GM12878 (cell line): ENCODE data around the gene NFYB. TPM values are rescaled to one million over a fixed set of nuclear protein-coding genes. Genes with fewer than 3 reads are reported as not detected.
"Not testable (repeated sequence)": the region's sequence is repeated elsewhere in the genome, so short reads cannot be mapped to it uniquely, and the experiment has no call there.

Experiments used
- ATAC-seq: fragments of 200-7000 bp; cut with Tn5 transposase; 3 replicates; pipeline ENCODE4 v1.9.1; 2020; ENCODE audit warnings: mild to moderate bottlenecking, moderate library complexity
- BruUV-seq: library from RNA; stranded (reverse); fragments of 400-500 nt; replicated peaks from 2 replicates; lab custom pipeline; 2021; lab: Mats Ljungman, UMichigan
- CTCF ChIA-PET: fragments of 300-600 bp; sonication (Branson Sonifier 250); formaldehyde crosslinking; extraction: SDS; loops from one replicate; lab custom pipeline; 2021; ENCODE audit warnings: inconsistent platforms; lab: Yijun Ruan, JAX
- POLR2A ChIA-PET: fragments of 350-600 bp; formaldehyde crosslinking; extraction: SDS; loops from one replicate; lab custom pipeline; 2021; ENCODE audit warnings: inconsistent platforms; lab: Charles Lee
- RAD21 ChIA-PET: fragments of 300-600 bp; sonication (Branson Sonifier 250); formaldehyde crosslinking; loops from one replicate; lab custom pipeline; 2023; ENCODE audit warnings: antibody characterized with exemption; ENCODE audit not compliant: unreplicated experiment; lab: Charles Lee
- SMC1A ChIA-PET: fragments of 300-600 bp; sonication (Branson Sonifier 250); formaldehyde crosslinking; loops from one replicate; lab custom pipeline; 2023; ENCODE audit not compliant: unreplicated experiment, uncharacterized antibody; lab: Charles Lee
- DNase-seq: peaks from one replicate; pipeline ENCODE4 v3.0.0-alpha.2; 2011; ENCODE audit warnings: low read depth, low spot score
- FAIRE-seq: peaks from 3 replicates; lab custom pipeline; 2011; peaks lifted over from hg19 to GRCh38; lab: Jason Lieb, UNC
- H2AFZ ChIP-seq: 2 replicates; pipeline ENCODE4 v1.6.0; 2011; ENCODE audit warnings: low read depth, low read length, control low read depth; ENCODE audit not compliant: control insufficient read depth
- H3K27ac ChIP-seq: 2 replicates; pipeline ENCODE4 v1.5.1; 2011; ENCODE audit warnings: control low read depth; ENCODE audit not compliant: control insufficient read depth, insufficient read depth
- H3K27me3 ChIP-seq, 2 experiments: replicated peaks in 1 of 2; 2 replicates each; pipeline versions ENCODE4 v1.6.0 to v1.6.1; 2011; ENCODE audit warnings: low read length in 1 of 2; ENCODE audit not compliant: control insufficient read depth in 2 of 2, insufficient read depth in 2 of 2
- H3K36me3 ChIP-seq, 2 experiments: 2 replicates each; pipeline ENCODE4 v1.5.1; 2011; ENCODE audit warnings: low read length in 1 of 2; ENCODE audit not compliant: control insufficient read depth in 2 of 2, insufficient read depth in 2 of 2
- H3K4me1 ChIP-seq: 2 replicates; pipeline ENCODE4 v1.6.1; 2011; ENCODE audit warnings: mild to moderate bottlenecking, low read length, moderate library complexity, mixed read lengths; ENCODE audit not compliant: control insufficient read depth, insufficient read depth
- H3K4me2 ChIP-seq: 2 replicates; pipeline ENCODE4 v1.6.0; 2011; ENCODE audit warnings: control low read depth; ENCODE audit not compliant: control insufficient read depth, insufficient read depth
- H3K4me3 ChIP-seq: fragments of 200-600 bp; sonication (generic); 2 replicates; pipeline ENCODE4 v1.5.1; 2016
- H3K79me2 ChIP-seq: 2 replicates; pipeline ENCODE4 v1.6.0; 2011; ENCODE audit warnings: low read length; ENCODE audit not compliant: control insufficient read depth, insufficient read depth
- H3K9ac ChIP-seq: 2 replicates; pipeline ENCODE4 v1.8.0; 2011; ENCODE audit warnings: low read length, control low read depth, mixed read lengths; ENCODE audit not compliant: control insufficient read depth, insufficient read depth
- H3K9me3 ChIP-seq: replicated peaks from 3 replicates; pipeline ENCODE4 v1.5.1; 2011; ENCODE audit warnings: mild to moderate bottlenecking, low read length; ENCODE audit not compliant: control insufficient read depth, insufficient read depth
- H4K20me1 ChIP-seq: 2 replicates; pipeline ENCODE4 v1.6.0; 2011; ENCODE audit not compliant: control insufficient read depth, insufficient read depth
- FOXM1 ChIP-seq: IDR thresholded peaks from 2 replicates; pipeline ENCODE4 v1.6.1; 2012; ENCODE audit warnings: low read depth, mild to moderate bottlenecking, inconsistent platforms, low read length, moderate library complexity
- IKZF1 ChIP-seq: fragments of 450-650 bp; conservative IDR thresholded peaks from 2 replicates; pipeline ENCODE4 v1.6.1; 2017; ENCODE audit warnings: antibody characterized with exemption, mild to moderate bottlenecking
- RAD21 ChIP-seq: IDR thresholded peaks from 2 replicates; pipeline ENCODE4 v1.6.1; 2011; ENCODE audit warnings: mild to moderate bottlenecking, low read depth, low read length, moderate library complexity; ENCODE audit not compliant: insufficient read depth
- TARDBP ChIP-seq: IDR thresholded peaks from 2 replicates; pipeline ENCODE4 v1.6.1; 2016; ENCODE audit warnings: borderline replicate concordance
- YY1 ChIP-seq: IDR thresholded peaks from 2 replicates; pipeline ENCODE4 v1.6.1; 2011; ENCODE audit warnings: low read depth, mild to moderate bottlenecking, low read length
- ZNF207 ChIP-seq: fragments of 450-650 bp; IDR thresholded peaks from 2 replicates; pipeline ENCODE4 v1.6.1; 2014; ENCODE audit warnings: antibody characterized with exemption, mild to moderate bottlenecking, borderline replicate concordance
- WGBS: methylation state at CpG from one replicate; pipeline ENCODE4 v1.1.6; 2016; ENCODE audit warnings: low lambda C conversion rate; ENCODE audit not compliant: insufficient replicate concordance, insufficient coverage; ENCODE audit errors: missing lambda C conversion rate; 5-methylcytosine and 5-hydroxymethylcytosine counted together
- in situ Hi-C: fragments of 300-500 bp; cut with MboI; formaldehyde crosslinking; loops from 9 replicates; pipeline ENCODE4 v1.14.3; 2018; ENCODE audit warnings: mixed read lengths
- intact Hi-C: fragments of 100-400 bp; cut with micrococcal nuclease; formaldehyde crosslinking; loops from one replicate; pipeline ENCODE4 v1.14.2; 2022; ENCODE audit not compliant: unreplicated experiment
- polyA plus RNA-seq, 11 experiments: library from polyadenylated mRNA; depleted of rRNA in 4 of 11; unstranded in 6 of 11; stranded (reverse) in 5 of 11; fragments of >200 nt; fragmentation: Nextera tagmentation in 4 of 11; fragmentation: Illumina TruSeq in 1 of 11; extraction: Ambion mirVana in 4 of 11; extraction: Trizol in 1 of 11; gene quantifications; 1 replicate in 1 of 11; 2 replicates in 10 of 11; pipeline versions ENCODE4 v1.2.1 to v1.2.3, GENCODE V29; 2011 to 2016; ENCODE audit warnings: inconsistent platforms in 2 of 11, missing spikeins in 2 of 11, low read depth in 1 of 11
- total RNA-seq, 4 experiments: library from RNA; depleted of rRNA in 3 of 4; stranded (reverse); fragments of >200 nt in 3 of 4; fragmentation: Illumina TruSeq in 1 of 4; extraction: Trizol in 1 of 4; gene quantifications; 2 replicates each; pipeline versions ENCODE4 v1.2.1 to v1.2.3, GENCODE V29; 2013 to 2021
- TF ChIP-seq, protein P1 (sequence below): IDR thresholded peaks from 2 replicates; pipeline ENCODE4 v1.6.1; 2011; ENCODE audit warnings: borderline replicate concordance, low read depth, mild to moderate bottlenecking, moderate library complexity, low read length; ENCODE audit not compliant: insufficient read depth, poor library complexity, severe bottlenecking

NFYB gene
- total and polyA plus RNA-seq, 10 of the 15 experiments (the other 5 are each of a cell fraction or from before 2014, with no cell fraction given): 13.8 to 42.3 (median 28.2) TPM

DNA sequence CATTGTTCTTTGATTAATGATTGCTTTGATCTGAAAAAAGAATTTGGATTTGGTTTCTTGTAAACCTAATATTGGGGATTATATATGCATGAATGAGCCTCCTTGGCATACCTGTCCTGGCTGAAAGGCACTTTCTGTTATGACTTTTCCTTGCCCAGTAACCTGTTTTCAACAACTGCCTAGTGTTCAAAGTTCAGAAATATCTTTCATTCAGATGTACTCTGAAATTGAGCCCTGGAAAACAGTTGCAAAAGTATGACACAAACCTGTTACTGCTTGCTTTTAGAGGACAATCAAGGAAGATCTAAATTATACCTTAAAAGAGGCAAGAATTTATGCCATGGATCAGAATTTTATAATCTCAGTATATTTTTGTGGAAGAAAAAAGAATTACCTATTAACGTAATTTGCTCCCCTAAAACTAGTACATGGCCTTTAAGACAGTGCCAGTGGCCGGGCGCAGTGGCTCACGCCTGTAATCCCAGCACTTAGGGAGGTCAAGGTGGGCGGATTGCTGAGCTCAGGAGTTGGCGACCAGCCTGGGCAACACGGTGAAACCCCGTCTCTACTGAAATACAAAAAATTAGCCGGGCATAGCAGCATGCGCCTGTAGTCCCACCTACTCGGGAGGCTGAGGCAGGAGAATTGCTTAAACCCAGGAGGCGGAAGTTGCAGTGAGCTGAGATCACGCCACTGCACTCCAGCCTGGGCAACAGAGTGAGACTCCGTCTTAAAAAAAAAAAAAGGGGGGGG is 23.0 kb downstream of the NFYB start:
- intact Hi-C loops, DNase-seq, H3K4me3 ChIP-seq, H3K36me3 ChIP-seq, BruUV-seq, H2AFZ ChIP-seq, H3K79me2 ChIP-seq, SMC1A ChIA-PET, POLR2A ChIA-PET, H3K4me1 ChIP-seq, H4K20me1 ChIP-seq, RAD21 ChIA-PET, ATAC-seq, H3K9me3 ChIP-seq, H3K9ac ChIP-seq, CTCF ChIA-PET, H3K4me2 ChIP-seq, H3K27me3 ChIP-seq, in situ Hi-C loops, H3K27ac ChIP-seq: not testable (repeated sequence)
- FAIRE-seq: peak; percentile 27
- 96% methylated on average over 13 of the region's 14 CpGs for WGBS

DNA sequence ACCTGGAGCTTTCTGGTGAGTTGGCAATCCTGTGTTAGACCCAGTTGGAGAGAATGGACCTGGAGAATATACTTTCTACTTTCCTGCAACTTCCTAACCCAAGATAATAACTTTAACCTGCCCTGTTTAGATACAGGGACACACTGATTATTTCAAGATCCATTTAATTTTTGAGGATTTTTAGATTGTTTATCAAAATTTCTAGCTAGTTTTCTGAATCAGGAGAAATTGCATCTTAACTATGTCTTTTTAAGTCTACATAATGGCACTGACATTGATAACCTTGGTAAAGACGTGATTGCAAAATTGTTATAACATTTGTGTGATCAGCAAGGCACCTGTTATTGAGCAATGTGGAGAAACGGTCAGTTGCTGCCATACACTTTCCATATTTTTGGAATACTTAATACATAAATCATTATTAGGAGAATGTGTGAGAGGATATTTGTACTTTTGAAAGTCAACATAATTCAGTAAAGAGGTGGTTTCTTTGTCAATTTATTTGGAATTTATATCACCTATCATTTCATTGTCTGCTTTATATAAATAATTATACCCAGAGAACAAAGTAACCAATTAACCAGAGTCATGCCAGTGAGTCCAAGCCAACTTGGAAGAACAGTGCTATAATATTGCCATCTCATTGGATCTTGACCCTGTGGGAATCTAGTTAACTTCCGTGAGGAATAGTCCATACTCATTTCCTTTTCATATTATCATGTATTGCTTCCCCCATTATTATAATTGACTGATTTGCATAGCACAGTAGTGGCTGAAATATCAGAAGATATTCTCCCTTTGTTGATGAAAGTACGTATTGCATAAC is 28.4 kb downstream of the NFYB start:
- no peak overlapping the region for H3K9ac ChIP-seq
- no peaks in the 10 kb centered on the region for H3K27me3 ChIP-seq
- WGBS: 74% methylated on average over 4 of the region's 4 CpGs
- in situ Hi-C loops: loop anchor here (5.0 kb wide), 2 partner anchors 52 to 227 kb away; no protein-coding TSS in a partner anchor
- H3K4me3 ChIP-seq: no peak overlapping the region
- FAIRE-seq (no peak), DNase-seq (no peak), ATAC-seq (no peak)
- TF ChIP-seq YY1 (no peak), ZNF207 (no peak), RAD21 (no peak), IKZF1 (no peak), TARDBP (no peak), FOXM1 (no peak; the same call in 1 of the 2 replicates)
- TF ChIP-seq, protein P1, sequence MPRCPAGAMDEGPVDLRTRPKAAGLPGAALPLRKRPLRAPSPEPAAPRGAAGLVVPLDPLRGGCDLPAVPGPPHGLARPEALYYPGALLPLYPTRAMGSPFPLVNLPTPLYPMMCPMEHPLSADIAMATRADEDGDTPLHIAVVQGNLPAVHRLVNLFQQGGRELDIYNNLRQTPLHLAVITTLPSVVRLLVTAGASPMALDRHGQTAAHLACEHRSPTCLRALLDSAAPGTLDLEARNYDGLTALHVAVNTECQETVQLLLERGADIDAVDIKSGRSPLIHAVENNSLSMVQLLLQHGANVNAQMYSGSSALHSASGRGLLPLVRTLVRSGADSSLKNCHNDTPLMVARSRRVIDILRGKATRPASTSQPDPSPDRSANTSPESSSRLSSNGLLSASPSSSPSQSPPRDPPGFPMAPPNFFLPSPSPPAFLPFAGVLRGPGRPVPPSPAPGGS: no peak
- no peak overlapping the region for H2AFZ ChIP-seq
- SMC1A ChIA-PET: interaction anchor here (0.7 to 4.7 kb wide), 56 partner anchors 7 to 1029 kb away, joined by 3 to 75 read pairs (median 5); partner anchors contain the start of genes HCFC2, NFYB and TDG
- CTCF ChIA-PET: interaction anchor here (0.6 to 6.9 kb wide), 65 partner anchors 10 to 472 kb away, joined by 3 to 239 read pairs (median 6); partner anchors contain the start of genes HCFC2, NFYB, NT5DC3 and TDG
- no TSS peak for BruUV-seq
- POLR2A ChIA-PET: interaction anchor here (0.5 to 1.5 kb wide), 10 partner anchors 12 to 226 kb away, joined by 3 to 7 read pairs (median 4); partner anchors contain the start of genes HCFC2 and TDG
- H3K9me3 ChIP-seq: no peaks in the 10 kb centered on the region
- no peaks in the 10 kb centered on the region for H4K20me1 ChIP-seq
- no peak overlapping the region for H3K27ac ChIP-seq
- RAD21 ChIA-PET: interaction anchor here (0.7 to 4.6 kb wide), 31 partner anchors 10 to 339 kb away, joined by 3 to 98 read pairs (median 5); partner anchors contain the start of genes HCFC2 and HSP90B1
- H3K4me1 ChIP-seq: no peaks in the 10 kb centered on the region
- H3K4me2 ChIP-seq: no peak overlapping the region
- H3K36me3 ChIP-seq: no peaks in the 10 kb centered on the region
- H3K79me2 ChIP-seq: no peaks in the 10 kb centered on the region
- intact Hi-C loops: loop anchor here (1.0 to 10.0 kb wide), 5 partner anchors 52 to 231 kb away; partner anchors contain the start of gene TDG
